DMS 273 (cell line): ENCODE measurements around the gene ZC3HAV1.
"Not testable (repeated sequence)": the region's sequence is repeated elsewhere in the genome, so short reads cannot be mapped to it uniquely, and the experiment has no call there.

Experiments
- DNase-seq: peaks from one replicate; lab custom pipeline; 2025; ENCODE audit not compliant: unreplicated experiment; lab: John Stamatoyannopoulos, UW

The ZC3HAV1 gene

DNA sequence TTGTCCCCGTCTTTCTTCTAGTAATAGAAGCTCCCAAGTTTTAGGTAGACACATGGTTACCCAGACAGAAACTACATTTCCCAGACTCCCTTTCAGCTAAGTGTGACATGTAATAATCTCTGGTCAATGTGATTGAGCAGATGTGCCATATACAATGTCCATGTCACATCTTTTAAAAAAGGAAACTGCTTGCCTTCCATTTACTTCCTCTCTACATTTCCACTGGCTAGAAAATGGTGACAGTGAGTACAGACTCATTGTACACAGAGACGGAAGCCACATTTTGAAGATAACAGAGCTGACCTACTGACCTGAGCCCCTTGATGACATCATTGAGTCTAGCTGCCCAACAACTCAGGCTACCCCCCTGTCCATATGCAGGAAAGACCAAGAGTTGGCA is 21.3 kb downstream of the ZC3HAV1 start:
- no peak for DNase-seq

DNA sequence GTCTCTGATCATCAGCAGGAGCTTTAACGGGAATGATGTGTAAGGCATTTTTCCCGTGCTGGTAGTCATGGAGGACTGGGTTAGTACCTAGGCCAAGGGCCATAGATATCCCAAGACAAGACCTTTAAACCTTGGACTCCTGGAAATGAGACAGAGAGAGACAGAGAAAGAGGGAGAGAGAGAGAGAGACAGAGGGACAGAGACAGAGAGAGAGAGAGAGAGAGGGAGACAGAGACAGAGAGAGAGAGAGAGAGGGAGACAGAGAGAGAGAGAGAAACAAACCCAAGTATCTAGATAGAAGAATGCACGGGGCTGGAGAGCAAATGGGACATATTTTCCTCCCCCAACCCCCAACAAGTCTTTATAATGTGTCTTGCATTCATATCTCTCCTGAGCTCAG is 22.3 kb downstream of the ZC3HAV1 start:
- DNase-seq, result no peak

DNA sequence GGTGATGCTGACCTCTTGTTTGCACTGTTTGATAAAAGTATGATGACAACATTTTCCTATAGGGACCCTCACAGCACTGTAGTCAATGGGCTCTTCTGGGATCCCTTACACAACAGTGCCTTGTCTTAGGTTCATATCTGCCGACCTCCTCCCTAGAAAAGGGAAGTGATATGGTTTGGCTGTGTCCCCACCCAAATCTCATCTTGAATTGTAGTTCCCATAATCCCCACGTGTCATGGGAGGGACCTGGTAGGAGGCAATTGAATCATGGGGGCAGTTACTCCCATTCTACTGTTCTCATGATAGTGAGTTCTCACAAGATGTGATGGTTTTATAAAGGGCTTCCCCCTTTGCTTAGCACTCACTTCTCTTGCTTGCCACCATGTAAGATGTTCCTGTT is 23.1 kb downstream of the ZC3HAV1 start:
- DNase-seq, result no peak

DNA sequence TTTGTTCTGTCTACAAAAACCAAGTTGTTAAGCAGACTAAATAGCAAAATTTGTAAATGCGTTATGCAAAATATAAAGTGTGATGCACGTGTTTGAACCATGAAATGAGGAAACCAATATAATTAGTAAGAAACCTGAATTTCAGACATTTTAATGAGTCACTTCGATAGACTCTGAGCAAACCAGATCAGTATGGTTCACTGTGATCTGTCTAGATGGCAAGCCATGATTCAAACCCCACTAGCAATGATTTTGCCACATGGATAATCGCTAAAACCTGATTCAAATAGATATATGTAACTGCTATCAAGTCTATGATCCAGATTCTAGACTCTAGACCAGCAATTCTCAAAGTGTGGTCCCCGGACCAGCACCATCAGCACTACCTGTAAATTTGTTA is 24.8 kb downstream of the ZC3HAV1 start:
- no peak for DNase-seq

DNA sequence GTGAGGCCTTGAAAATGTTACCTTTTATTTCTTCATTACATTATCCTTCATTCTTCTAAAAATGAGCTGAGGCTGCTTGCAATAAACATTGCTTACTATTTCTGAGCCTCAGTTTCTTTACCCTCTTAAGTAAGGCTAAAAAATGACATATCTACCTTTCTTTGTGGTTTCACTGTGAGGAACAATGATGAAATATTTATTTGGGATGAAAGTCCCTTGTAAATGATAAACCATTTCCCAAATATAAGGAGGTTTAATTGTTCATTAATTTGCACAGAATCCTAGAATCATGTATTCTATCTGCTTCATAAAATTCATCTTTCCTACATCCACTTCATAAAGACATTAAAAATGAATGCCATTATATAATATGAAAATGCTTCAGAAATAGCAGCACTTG is 27.9 kb downstream of the ZC3HAV1 start:
- DNase-seq, result no peak

DNA sequence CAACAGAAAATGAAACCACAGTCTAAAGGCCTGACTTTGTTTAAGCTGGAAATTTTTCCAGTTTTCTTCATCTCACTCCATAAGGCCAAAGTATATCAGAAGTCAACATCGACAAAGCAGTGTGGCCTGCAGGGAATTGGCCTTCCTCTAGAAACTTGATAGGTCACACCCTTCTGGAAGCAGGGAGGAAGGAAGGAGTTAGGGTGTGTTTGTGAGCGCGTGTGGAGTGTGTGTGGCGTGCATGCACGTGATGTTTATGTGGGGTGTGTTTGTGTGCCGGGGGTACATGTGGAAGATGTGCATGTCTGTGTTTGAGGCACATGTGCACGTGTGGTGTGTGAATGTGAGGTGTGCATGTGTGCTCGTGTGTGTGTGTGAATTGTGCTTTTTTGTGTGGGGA is 28.6 kb downstream of the ZC3HAV1 start:
- no peak for DNase-seq

DNA sequence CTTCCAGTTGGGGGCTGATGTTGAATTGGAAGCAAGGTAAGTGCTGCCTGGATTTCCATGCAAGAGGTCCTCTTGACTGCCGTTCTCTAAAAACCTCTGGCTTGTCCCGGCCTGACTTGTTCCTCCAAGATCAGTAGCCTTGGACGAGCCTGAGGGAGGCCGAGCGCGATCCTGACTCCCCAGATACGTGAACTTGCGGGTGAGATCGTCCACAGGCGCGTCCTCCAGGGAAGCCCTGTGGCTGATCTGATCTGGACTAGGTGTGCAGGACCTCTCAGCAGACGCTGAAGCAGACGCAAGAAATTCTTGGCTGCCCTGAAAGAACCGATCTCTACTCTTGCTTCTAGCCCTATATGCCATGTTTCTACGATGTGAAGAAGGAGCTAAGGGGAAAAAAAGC is 29.7 kb downstream of the ZC3HAV1 start:
- no peak for DNase-seq

DNA sequence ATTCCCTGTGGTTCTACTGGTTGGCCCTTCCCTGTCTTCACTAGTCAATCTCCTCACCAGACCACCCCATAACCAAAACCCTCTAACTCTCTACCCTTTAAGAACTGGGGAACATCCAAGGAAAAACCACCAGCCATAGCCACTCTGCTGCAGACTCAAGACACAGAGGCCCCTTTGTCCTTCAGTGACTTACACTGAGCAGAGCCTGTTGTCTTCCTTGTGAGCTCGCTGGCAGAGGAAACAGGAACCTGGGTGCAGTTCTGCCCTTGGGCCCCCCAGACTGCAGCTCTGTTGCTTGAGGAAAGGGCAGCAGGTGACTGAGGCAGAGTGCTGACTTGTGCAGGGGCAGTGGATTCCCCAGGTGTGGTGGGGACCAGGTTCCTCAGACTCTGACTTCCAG is 30.6 kb downstream of the ZC3HAV1 start:
- no peak for DNase-seq

DNA sequence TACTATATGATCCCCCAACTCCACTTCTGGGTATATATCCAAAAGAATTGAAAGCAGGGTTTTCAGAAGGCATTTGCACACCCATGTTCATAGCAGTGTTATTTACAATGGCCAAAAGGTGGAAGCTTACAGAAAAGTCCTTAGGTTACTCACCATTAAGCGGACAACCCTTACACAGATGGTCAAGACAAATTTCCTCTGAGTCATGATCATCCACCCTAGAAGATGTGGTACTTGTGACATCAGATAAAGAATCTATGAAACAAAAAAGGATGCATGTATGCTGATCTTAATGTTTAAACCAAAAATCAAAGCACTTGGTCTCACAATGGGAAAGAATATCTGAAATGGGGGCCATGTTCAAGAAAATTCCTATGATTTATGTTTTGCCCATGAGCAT is 31.1 kb downstream of the ZC3HAV1 start:
- no peak for DNase-seq

DNA sequence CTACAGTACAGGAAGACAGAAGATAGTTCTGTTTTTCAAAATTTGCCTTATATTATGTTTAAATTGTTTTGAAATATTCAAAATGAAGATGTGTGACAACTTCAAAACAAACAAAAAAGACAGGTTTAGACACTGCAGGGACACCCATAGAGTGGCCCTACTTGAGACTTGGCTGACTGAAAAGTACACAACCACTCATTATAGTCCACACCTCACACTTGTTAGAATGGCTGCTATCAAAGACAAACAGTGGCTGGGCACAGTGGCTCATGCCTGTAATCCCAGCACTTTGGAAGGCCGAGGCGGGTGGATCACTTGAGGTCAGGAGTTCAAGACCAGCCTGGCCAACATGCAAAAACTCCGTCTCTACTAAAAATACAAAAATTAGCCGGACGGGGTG is 31.8 kb downstream of the ZC3HAV1 start:
- DNase-seq, result not testable (repeated sequence)

DNA sequence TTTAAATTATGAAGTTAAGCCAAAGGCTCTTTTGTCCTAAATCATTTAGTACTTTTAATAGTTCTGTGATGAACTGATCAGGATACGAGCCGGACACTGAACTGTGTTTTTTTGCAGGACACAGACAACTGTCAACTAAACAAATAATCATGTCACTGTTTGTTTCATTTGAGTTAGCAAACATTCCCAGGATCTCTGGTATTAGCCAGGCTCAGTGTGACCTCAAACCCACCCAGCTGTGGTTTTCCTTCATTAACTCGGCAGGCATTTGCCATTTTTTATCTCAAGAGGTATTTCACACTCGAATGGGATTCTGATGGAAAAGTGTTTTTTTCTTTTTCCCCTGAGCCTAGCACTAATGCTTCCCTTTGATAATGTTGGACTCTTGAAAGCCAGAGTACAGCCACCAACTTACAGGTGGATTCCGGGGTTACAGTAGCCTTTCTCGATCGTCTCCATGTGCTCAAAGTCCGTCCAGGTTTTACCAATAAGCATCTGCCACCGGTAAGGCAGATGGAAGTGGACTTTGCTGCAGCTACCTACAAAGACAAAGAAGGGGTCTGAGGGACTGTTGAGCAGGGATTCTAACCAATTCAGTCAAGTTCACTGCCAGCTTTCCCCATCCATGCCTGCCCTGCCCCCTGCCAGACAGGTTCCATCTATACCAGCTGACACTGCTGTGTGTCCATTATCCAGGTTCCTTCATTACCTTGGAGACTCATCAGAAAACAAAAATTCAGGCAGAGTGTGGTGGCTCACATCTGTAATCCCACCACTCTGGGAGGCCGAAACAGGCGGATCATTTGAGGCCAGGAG is 33.4 kb downstream of the ZC3HAV1 start:
- no peak for DNase-seq

DNA sequence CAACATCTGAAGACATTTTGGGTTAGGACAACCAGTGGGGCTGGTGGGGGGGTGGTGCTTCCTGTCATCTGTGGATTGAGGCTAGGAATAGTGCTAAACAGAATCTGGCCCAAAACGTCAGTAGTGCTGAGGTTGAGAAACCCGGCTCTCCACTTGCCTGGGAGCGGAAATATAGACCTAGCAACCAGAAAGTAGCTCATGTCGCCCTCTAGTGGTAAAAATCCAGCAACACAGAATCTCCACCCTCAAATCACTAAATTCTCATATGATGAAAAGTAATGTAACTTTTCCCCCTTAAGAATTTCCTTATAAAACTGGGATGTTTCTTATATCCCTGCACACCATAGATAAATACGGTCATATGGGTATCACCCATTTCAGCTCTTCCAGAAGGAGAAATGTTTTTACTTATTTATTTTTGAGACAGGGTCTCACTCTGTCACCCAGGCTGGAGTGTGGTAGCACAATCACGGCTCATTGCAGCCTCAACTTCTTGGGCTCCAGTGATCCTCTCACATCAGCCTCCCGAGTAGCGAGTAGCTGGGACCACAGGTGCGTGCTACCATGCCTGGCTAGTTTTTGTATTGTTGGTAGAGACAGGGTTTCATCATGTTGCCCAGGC is 34.4 kb downstream of the ZC3HAV1 start:
- DNase-seq, result peak; percentile 92

DNA sequence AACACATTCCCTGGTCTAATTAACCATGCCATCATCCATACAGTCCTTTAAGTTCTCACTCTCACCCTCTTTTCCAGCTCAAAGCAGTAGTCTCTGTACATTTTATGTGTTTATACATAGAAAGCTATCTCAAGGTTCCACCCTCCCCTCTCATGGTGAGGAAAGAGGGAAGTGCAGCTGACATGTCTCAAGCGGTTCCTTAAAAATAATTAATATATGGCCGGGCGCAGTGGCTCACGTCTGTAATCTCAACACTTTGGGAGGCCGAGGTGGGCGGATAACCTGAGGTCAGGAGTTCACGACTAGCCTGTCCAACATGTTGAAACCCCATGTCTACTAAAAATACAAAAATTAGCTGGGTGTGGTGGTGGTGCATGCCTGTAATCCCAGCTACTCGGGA is 36.7 kb downstream of the ZC3HAV1 start:
- no peak for DNase-seq

DNA sequence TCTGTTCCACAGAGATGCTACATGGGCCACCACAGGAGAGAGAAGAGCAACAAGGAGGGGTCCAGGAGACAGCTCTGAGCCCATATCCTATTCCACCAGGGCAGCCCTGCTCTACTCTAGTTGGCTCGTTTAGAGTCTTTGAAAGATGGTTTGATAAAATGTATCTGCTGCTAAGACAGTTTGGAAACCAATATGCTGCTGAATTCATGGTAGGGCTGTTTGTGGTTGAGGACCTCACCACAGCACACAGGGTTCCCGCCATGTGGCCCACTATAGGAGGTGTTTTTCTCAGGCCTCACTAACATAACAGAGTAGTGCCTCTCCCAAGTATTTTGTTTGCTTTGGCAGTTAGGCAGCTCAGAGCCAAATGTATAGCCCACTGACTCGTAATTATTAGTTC is 37.8 kb downstream of the ZC3HAV1 start:
- DNase-seq, result no peak

DNA sequence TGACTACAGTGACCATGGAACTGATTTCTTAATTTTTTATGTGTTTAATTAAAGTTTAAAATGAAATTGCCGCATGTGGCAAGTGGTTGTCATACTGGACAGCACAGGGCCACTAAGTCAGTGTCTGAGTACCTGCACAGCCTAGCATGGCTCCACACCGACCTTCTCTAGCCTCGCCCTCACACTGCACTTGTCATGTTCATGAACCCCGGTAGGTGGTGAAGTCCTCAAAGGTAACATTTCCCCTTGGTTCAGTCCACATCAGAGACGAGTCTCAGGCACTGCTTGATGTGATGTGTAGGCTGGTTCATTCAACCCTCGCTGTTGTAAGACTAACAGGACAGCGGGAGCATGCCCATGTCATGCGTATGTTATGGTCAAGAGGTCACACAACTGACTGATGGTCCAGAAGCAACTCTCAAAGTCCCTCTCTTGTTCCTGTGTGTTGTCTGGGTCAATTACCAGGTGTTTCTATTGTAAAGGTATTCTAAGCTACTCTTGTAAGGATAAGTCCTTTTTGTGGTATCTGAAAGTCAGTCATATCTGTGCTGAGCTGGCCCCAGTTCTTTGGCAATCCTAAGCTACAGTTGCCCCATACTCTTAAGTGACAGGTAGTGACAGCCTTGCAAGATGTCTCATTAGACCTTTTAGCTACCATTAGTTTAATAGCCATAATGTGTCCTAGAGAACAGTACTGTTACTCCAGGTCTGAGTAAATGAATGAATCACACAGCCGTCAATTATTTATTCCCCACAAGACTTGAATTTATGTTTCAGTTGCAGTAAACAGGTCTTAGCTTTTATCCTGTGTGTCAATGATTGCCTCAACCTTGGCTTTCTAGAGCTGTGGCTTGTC is 40.7 kb downstream of the ZC3HAV1 start:
- DNase-seq, result no peak

DNA sequence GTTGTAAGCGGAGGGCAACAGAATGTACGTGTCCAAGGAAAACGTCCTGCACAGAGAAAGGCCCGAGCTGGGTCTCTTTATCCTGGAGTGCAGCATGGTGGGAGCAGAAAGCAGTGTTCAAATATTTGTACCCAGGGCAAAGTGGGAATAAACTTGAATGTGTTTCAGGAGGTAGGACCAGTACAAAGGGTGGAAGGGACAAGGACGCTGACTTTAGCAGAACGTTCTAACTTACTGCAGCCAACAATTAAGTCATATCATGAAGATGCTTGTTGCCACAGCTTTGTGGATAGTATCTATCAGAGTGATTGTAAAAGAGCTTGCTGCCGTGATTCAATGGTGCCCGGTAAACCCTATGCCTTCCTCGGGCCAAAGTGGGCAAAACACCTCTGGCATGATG is 43.2 kb downstream of the ZC3HAV1 start:
- DNase-seq, result no peak

DNA sequence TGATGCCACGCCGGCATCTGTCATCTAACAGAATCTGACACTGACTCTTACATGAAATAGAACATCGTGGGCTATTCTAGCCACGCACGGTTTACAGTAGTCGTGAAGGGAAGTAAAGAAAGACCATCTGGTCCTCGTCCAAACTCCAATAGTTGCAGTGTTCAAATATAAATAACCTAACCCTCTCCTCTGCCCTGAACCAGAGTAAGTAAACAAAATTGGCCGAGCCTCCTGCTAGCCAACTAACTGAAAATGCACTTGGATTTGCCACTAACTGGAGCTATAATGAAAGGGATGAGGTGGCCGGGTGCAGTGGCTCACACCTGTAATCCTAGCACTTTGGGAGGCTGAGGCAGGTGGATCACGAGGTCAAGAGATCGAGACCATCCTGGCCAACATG is 44.2 kb downstream of the ZC3HAV1 start:
- no peak for DNase-seq

DNA sequence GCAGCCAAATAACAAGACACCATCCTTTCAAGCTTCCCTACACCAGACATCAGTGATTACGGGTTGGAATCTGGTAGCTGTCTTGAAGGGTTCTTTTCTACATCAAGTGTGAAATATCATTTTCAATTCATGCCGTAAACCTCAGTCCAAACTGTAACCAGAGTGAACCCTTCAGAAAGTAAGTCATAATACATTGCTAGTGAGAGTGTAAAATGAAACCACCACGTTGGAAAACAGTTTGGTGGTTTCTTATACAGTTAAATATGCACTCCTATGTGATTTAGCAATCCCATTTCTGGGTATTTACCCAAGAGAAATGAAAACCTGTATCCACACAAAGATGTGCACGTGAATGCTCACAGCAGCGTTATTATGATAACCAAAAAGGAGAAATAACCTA is 48.1 kb downstream of the ZC3HAV1 start:
- DNase-seq, result no peak

DNA sequence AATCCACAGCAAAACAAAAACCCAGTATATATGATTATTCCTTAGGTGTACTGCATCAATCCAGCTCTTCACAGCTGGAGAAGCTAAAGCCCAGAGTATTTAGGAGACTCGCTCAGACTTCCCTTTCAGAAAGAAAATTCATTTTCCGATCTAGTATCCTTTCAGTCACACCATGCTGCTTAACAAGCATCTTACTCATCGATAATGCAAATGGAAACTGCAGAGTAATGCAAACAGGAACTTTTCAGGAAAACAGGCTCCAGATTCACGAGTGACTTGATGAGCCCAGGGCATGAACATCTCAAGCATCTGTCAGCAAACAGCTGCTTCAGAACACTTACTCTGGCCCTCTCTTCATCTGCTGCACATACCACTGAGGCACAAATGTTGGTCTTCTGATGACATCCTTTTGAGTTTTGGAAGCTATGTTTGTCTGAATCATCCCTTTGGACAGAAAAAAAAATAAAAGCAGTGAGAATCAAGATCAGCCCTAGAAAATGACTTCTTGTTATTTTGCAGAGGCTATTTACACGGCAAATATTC is 48.8 kb downstream of the ZC3HAV1 start:
- DNase-seq, result no peak

DNA sequence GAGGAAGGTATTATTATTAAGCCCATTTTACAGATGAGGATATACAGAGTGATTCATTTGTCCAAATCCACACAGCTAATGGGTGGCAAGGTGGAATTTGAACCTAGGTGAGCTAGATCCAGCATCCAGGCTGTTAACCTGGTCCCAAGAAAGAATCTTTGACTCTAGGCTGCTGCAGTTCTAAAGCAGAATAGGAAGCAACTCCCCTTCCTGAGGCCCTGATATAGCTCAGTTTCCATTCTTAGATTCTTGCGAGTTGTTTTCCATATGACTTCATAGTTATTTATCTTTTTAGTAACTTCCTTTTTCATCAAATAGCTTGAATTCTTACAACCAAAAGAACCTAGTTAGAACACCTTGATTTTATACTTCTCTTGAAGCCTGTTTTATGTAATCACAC is 49.6 kb downstream of the ZC3HAV1 start:
- no peak for DNase-seq

DNA sequence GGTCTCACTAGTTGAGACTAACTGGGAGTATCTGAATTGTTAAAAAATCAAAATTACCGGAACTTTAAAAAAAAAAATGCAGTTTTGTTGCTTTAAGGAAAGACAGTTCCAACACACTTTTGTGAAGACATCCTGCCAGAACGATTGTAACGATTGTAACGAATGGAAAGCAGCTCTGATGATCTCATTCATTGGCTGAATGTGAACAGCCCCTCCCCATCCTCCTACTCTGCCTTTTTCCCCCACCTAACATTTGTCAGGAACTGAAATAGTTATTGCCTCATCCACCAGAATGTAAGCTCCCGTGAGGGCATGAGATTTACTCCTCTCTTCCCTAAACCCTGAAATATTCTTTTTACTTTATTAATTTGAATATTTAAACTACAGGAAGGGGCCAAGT is 50.6 kb downstream of the ZC3HAV1 start:
- DNase-seq, result no peak

DNA sequence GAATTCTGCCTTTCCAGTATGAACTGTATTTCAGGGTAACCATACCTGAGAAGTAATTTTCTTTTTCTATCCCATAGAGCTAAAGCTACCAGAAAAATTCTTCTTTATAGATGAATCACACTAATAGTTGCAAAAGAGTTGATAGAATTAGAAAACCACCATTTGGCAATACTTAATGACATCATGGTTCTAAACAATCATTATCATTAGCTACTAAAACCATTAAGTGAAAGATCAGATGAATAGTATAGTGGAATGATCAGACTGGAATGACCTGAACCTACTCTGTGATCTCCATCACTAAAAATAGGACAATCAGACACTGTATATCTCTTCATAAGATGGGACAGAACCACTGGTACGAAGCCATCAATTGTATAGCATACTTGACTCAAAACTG is 53.8 kb downstream of the ZC3HAV1 start:
- DNase-seq, result no peak
